HepG2 (cell line): ENCODE measurements around the gene EPB41L2. TPM values are rescaled to one million over a fixed set of nuclear protein-coding genes. Genes with fewer than 3 reads are reported as not detected.
A peak's percentile ranks its signal among the peaks of the same experiment; 100 is the strongest.

Experiments
- AFF4 ChIP-seq: sonication (generic); formaldehyde crosslinking; IDR thresholded peaks from 2 replicates; pipeline ENCODE4 v1.4.0; 2020; ENCODE audit warnings: missing genetic modification reagents
- ATF5 ChIP-seq: sonication (generic); formaldehyde crosslinking; IDR thresholded peaks from 2 replicates; pipeline ENCODE4 v1.4.0; 2020; ENCODE audit warnings: mild to moderate bottlenecking, low read depth, missing genetic modification reagents
- ELF1 ChIP-seq: sonication (generic); formaldehyde crosslinking; IDR thresholded peaks from 2 replicates; pipeline ENCODE4 v1.4.0; 2020; ENCODE audit warnings: missing genetic modification reagents
- ELF4 ChIP-seq: sonication (generic); formaldehyde crosslinking; IDR thresholded peaks from 2 replicates; pipeline ENCODE4 v1.5.0; 2020; ENCODE audit warnings: missing genetic modification reagents, mild to moderate bottlenecking, moderate library complexity, borderline replicate concordance
- HNF1A ChIP-seq, 2 experiments: sonication (generic) in 1 of 2; formaldehyde crosslinking in 1 of 2; IDR thresholded peaks; 2 replicates each; pipeline versions ENCODE4 v1.4.0 to v1.6.1; 2016 to 2020; ENCODE audit warnings: borderline replicate concordance in 1 of 2, low read depth in 1 of 2, mild to moderate bottlenecking in 1 of 2, missing genetic modification reagents in 1 of 2
- MEIS1 ChIP-seq: sonication (generic); formaldehyde crosslinking; IDR thresholded peaks from 2 replicates; pipeline ENCODE4 v1.9.0; 2021; ENCODE audit warnings: mild to moderate bottlenecking, missing genetic modification reagents, moderate library complexity, borderline replicate concordance
- MLXIP ChIP-seq: sonication (generic); formaldehyde crosslinking; IDR thresholded peaks from 2 replicates; pipeline ENCODE4 v1.9.0; 2021; ENCODE audit warnings: missing genetic modification reagents, borderline replicate concordance
- SMYD3 ChIP-seq: sonication (generic); formaldehyde crosslinking; IDR thresholded peaks from 2 replicates; pipeline ENCODE4 v1.8.1; 2023; ENCODE audit warnings: mild to moderate bottlenecking, missing genetic modification reagents
- USF2 ChIP-seq, 2 experiments: sonication (generic) in 1 of 2; formaldehyde crosslinking in 1 of 2; IDR thresholded peaks; 2 replicates each; pipeline versions ENCODE4 v1.5.1 to v1.6.1; 2011 to 2020; ENCODE audit warnings: borderline replicate concordance in 1 of 2, low read depth in 1 of 2, low read length in 1 of 2, mild to moderate bottlenecking in 1 of 2, missing genetic modification reagents in 1 of 2, moderate library complexity in 1 of 2
- ZNF207 ChIP-seq: fragments of 450-650 bp; IDR thresholded peaks from 2 replicates; pipeline ENCODE4 v1.6.1; 2016; ENCODE audit warnings: antibody characterized with exemption, borderline replicate concordance
- ZNF230 ChIP-seq: sonication (generic); formaldehyde crosslinking; IDR thresholded peaks from 2 replicates; pipeline ENCODE4 v1.4.0; 2020; ENCODE audit warnings: mild to moderate bottlenecking, missing genetic modification reagents
- ZNF850 ChIP-seq: sonication (generic); formaldehyde crosslinking; conservative IDR thresholded peaks from 2 replicates; pipeline ENCODE4 v1.9.0; 2021; ENCODE audit warnings: mild to moderate bottlenecking, missing genetic modification reagents
- polyA plus RNA-seq, 8 experiments: library from polyadenylated mRNA; depleted of rRNA in 3 of 8; stranded (reverse) in 7 of 8; unstranded in 1 of 8; fragments of >200 nt; fragmentation: Illumina TruSeq in 4 of 8; extraction: Trizol in 4 of 8; gene quantifications; 2 replicates each; pipeline versions ENCODE4 v1.2.1 to v1.2.3, GENCODE V29; 2011 to 2016; ENCODE audit warnings: low read depth in 4 of 8, missing spikeins in 1 of 8, mixed read lengths in 1 of 8; ENCODE audit not compliant: insufficient read depth in 1 of 8
- total RNA-seq, 5 experiments: library from RNA; depleted of rRNA; stranded (reverse); fragments of >200 nt; fragmentation: Illumina TruSeq; extraction: Trizol; gene quantifications; 2 replicates each; pipeline ENCODE4 v1.2.3, GENCODE V29; 2016; ENCODE audit warnings: low read depth in 1 of 5

Gene EPB41L2
- total and polyA plus RNA-seq, 2 of the 13 experiments (the other 11 are each of a cell fraction or from before 2014, with no cell fraction given) = 41.7 to 56.4 TPM

GRCh38 chr6:130933712-130934200 is 129.3 kb downstream of the EPB41L2 start (continued):
- TF ChIP-seq MEIS1 (CRISPR knock-in tag) (0 out of 2 replicates have a peak, but pooled peaks have one; percentile 65), MLXIP (CRISPR knock-in tag) (no peak), ZNF850 (CRISPR knock-in tag) (no peak), AFF4 (CRISPR knock-in tag) (0 out of 2 replicates have a peak, but pooled peaks have one; percentile 58), USF2 (IDR thresholded peaks at IDR 0.05; ENCODE audit: low read depth, low read length) (no peak), USF2 (CRISPR knock-in tag; IDR thresholded peaks at IDR 0.05; ENCODE audit: borderline replicate concordance) (no peak), SMYD3 (CRISPR knock-in tag) (peak; percentile 91; the same call in 1 of the 2 replicates), ATF5 (CRISPR knock-in tag) (peak; percentile 73; the same call in 1 of the 2 replicates), HNF1A (IDR thresholded peaks at IDR 0.05; ENCODE audit: low read depth) (peak; percentile 75), HNF1A (CRISPR knock-in tag; IDR thresholded peaks at IDR 0.05; ENCODE audit: borderline replicate concordance) (peak; percentile 89; the same call in 1 of the 2 replicates), ELF4 (CRISPR knock-in tag) (no peak), ZNF207 (no peak), ZNF230 (CRISPR knock-in tag) (peak; percentile 27; the same call in 1 of the 2 replicates), ELF1 (peak; percentile 49; the same call in 1 of the 2 replicates)
